Activated CD4-positive, alpha-beta T cell treated with anti-CD3 and anti-CD28 coated beads, Interleukin-2, amount 50 U/mL, for 4 hours (primary cell): ENCODE results near the gene CASK.

ENCODE experiments used
- DNase-seq, 2 experiments: peaks; one replicate each; pipeline ENCODE4 v3.0.0-alpha.2; 2020

Gene CASK

DNA sequence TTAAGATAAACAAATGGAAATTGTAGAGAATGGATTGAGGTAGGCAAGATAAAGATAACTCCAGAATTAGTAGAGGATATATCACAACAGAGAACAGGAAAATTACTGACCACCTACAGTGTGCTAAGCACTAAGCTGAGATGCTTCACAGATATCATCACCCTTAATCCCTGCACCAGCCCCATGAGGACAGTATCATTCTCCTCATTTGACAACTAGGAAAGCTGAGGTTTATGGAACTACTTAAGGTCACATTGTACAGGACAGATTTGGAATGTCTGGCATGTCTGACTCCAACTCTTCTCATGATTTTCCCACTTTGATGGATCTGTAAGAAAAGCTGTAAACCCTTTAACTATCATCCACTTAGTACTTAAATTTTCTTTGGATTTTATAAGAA, 95.5 kb downstream of the CASK start:
- no peak for DNase-seq

- DNase-seq = no peak
These were observed 97.6 kb downstream of the CASK start for GRCh38 chrX:41825796-41826195.

DNA sequence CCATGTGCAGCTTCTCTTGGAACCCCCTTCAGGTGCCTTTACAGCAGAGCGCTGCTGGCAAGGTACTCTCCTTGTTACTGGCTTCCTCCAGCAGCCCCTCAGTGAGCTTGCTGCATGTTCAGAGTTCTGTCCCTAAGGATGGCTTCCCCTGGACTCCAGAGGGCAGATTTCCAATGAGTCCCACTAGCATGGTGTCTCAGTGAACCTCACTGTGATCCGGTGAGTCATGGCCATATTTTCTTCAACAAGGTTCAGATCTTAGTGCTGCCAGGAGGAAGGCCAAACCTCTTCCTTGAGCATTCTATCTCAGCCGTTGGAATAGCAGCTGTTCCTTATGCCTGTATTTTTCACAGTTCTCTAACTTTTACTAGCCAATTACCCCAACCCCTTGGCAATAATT, 98.8 kb downstream of the CASK start:
- no peak for DNase-seq

- no peak for DNase-seq
These were observed 100.0 kb downstream of the CASK start for GRCh38 chrX:41823402-41823801.

DNA sequence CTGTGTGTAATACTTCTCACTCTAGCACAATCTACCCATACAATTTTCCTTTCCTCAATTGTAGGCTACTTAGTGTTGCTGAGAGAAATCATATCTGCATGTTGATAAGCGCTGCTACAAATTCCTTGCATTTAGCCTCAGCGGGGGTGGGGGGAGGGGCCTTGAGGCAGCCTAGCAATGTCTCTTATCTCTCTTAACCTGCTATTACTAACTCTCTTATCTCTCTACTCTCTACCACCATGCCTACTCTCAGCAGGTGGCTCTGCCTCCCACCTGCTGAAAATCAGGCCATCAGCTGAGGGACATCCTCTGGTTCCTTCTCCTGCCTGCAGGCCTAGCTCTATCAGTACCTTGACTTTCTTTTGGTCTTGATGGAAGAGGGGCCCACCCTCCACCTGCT, 100.5 kb downstream of the CASK start:
- DNase-seq = no peak

DNA sequence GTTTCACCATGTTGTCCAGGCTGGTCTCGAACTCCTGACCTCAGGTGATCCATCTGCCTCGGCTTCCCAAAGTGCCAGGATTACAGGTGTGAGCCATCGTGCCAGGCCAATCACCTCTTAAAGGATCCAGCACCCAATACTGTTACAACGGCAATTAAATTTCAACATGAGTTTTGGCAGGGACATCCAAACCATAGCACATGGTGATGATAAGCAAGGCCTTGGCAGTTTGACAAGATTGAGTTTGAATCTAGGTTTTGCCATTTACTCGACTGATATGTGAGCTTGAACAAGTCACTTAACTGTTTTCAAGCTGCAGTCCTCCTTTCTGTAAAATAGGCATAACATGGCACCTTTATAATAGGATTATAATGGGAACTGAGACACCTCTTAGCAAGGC, 115.3 kb downstream of the CASK start:
- no peak for DNase-seq

DNA sequence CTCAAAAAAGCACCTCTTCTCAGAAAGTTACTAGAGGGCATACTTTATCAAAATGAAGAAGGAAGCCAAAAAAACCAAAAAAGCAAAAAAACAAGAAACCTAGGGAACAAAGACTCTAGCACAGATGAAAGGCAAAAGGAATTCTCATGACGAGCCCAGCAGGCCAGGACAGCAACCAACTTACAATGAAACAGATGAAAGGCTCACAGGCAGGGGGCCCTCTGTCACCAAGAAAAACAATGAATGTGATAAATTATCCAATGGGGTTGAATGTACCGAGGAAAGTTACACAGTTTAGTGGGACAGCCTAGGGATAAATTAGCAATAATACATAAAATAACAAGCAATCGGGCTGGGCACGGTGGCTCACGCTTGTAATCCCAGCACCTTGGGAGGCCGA, 120.4 kb downstream of the CASK start:
- DNase-seq = no peak

DNA sequence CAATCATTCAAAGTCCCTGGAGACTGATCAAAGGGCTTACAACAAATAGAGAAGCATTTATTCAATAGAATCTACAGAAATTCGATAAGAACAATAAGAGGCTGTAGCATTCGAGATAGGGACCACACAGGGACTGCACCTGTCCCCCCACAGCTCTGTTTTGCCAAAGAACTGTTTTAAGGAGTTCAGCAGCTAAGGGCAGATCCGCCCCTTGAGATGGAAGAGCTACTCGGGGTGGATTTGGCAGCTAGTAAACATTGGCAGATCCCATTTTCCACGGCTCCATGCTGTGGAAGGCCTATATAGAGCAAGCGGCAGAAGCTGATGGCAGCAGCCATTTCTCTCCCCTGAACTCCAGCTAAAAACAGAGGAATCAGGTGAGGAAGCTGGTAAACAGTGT, 123.7 kb downstream of the CASK start:
- no peak for DNase-seq

GRCh38 chrX:41796577-41796976, 126.8 kb downstream of the CASK start:
- no peak for DNase-seq

DNA sequence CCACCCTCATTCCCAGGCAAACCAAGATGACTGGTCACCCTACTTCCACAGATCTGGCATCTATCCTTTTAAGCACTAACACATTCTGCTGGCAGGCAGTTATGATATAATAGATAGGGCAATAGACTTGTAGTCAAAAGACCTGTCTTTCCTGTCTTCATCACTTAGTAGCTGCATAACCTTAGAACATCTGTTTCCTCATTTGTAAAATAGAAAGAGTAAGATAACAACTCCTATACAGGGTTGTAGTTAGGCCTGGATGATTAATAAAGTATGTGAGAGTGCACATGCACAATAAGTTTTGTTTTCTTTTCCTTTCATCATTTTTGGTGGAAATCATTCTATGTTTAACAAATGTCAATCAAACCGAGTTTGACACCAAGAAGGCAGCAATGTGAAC, 127.3 kb downstream of the CASK start:
- DNase-seq = no peak

GRCh38 chrX:41789374-41789773, 134.0 kb downstream of the CASK start:
- no peak for DNase-seq

GRCh38 chrX:41785685-41786084, 137.7 kb downstream of the CASK start:
- no peak for DNase-seq

DNA sequence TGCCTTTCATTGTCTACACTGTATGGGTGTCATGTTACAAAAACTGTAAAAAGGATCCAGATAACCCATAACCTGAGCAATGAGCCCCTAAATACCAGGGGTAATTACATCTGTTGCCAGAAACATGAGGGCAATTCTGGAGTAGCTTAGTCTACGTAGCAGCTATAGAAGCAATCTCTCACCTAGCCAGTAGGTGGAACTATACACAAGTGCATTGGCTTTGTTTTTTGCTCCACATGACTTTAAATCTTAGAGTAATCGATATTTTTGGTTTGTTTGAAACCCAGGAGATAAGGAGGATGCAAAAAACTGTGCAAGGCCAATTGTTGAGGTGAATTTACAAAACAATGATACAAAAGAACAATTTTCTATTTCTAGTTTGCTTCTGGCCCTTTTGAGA, 141.9 kb downstream of the CASK start:
- no peak for DNase-seq

- DNase-seq = no peak
These were observed 143.4 kb downstream of the CASK start for GRCh38 chrX:41779941-41780340.

- no peak for DNase-seq
These were observed 144.3 kb downstream of the CASK start for GRCh38 chrX:41779030-41779564.

DNA sequence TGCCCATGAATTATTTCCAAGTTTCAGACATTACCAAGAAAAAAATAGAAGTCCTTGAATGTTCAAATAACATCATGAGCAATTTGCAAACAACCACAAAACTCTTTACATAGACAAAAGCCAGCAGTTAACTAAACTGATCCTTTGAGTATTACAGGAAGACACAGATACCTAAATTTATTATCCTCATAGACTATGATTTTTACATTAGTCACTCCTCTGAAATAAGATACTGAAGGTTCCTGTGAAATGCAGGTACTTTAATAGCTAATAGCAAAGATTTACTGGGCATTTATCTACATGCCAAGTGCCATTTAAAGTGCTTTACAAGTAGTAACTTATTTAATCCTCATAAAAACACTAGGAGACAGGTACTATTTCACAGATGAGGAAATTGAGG, 161.7 kb downstream of the CASK start:
- no peak for DNase-seq

DNA sequence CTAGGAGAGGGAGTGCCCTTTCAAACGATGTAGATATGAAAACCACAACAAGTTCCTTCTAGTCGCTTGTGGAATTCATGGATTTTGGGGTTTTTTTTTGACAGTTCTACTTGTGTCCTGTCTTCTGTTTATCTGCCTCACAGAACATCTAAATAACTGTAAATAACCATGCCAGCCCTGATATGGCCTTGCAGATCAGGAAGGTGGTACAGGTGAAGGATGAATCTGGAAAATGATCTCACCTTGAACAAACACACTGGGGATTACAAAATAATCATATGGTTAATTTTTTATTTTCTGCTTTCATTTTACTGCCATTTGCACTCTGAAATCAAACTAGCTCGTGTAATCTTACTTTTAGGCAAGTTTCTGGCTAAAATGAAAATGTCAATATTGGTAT, 162.2 kb downstream of the CASK start:
- no peak for DNase-seq

GRCh38 chrX:41759817-41760216, 163.5 kb downstream of the CASK start:
- no peak for DNase-seq

DNA sequence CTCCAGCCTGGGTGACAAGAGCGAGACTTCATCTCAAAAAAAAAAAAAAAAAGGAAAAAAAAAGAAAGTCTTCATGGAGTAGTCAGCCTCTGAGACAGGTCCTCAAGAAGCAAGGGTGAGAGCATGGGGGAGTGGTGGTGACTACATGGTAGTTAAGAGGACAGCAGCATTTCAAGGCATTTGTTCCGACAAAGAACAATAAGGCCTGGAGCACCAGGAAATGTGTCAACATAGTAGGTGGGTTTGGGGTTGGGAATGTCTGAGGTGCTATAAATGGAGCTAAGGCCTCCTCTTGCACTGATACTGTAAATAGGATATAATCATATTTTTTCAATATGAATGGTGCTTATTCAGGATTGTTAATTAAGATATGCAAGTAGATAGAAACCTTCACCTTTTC, 165.0 kb downstream of the CASK start:
- DNase-seq = no peak

- no peak for DNase-seq
These were observed 172.6 kb downstream of the CASK start for GRCh38 chrX:41750716-41751115.

DNA sequence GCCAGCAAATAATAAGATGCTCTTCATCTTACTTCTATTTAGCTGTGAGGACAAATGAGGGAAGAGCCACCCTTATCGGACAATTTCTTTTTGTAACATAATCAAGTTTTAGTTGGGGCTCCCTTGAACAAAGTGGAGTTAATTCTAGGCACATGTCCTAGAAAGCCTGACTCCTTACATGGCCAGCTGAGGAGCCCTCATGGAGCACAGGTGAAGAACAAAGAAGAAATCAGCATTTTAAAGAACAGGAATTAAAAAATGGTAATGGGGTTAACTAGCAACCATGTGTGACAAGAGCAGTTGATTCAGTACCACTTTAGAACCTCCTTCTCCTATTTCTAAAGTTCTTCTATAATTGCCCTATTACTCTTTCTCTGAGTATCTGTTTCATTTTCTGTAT, 183.5 kb downstream of the CASK start:
- DNase-seq = no peak

DNA sequence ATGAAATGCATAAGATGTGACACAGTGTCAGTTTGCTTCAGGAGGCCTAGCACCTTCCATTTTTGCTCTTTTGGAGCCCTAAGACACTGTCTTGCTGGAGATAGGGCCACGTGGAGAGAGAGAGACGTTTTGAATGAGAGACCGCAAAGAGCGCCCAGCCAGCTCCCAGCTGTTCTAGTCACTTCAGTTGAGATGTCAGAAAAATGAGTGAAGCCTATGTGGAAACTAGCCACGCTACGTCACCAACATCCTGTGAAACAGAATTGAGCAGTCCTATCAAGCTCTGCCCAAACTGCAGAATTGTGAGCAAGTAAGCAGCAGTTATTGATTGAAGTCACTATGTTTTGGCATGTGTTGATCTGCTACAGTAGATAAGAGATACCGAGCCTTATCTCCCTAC, 186.3 kb downstream of the CASK start:
- DNase-seq = no peak

DNA sequence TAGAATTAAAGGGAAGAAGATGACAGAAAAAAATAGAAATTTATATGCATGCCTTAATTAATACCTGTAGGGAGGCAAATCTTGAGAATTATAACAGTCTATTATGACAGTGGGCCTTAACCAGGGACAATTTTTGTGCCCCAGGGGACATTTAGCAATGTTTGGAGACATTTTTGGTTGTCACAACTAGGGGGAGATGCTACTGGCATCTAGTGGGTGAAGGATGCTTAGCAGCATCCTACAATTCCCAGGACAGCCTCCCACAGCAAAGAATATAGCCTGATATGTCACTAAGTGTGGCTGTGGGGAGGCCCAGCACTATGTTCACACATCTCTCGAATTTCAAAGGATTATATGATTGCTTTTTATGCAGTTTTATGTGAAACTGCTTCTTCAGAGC, 188.8 kb downstream of the CASK start:
- DNase-seq = no peak

- DNase-seq = no peak
These were observed 189.4 kb downstream of the CASK start for GRCh38 chrX:41733939-41734338.

DNA sequence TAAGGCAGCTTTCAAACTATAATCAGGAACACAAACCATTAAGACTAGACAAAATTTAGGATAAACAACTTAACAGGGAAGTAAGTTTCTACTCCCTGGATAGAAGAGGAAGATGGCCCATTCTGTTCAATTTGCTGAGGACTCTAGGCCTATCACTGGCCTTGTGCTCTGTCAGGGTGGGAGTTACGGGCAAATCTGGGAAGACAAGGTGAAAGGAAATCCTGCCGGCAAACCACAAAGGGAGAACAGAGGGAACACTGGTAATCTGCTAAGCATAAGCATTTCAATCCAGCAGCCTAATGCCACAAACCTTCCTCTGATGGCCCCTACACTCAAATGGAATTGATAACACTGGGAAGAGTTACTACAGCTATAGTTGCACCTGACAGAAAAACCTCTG, 191.1 kb downstream of the CASK start:
- no peak for DNase-seq

GRCh38 chrX:41730081-41730480, 193.3 kb downstream of the CASK start:
- DNase-seq = no peak
